ENCODE measurements around the gene PSAT1. TPM values are rescaled to one million over a fixed set of nuclear protein-coding genes. Genes with fewer than 3 reads are reported as not detected.

The PSAT1 gene
- total RNA-seq (2014; rRNA removed; shearing (Covaris generic)) (368 and 376 TPM in 2 replicates), polyA plus RNA-seq (2016; fragmentation: Nextera tagmentation; extraction: Ambion mirVana) (510 and 533 TPM in 2 replicates)

DNA sequence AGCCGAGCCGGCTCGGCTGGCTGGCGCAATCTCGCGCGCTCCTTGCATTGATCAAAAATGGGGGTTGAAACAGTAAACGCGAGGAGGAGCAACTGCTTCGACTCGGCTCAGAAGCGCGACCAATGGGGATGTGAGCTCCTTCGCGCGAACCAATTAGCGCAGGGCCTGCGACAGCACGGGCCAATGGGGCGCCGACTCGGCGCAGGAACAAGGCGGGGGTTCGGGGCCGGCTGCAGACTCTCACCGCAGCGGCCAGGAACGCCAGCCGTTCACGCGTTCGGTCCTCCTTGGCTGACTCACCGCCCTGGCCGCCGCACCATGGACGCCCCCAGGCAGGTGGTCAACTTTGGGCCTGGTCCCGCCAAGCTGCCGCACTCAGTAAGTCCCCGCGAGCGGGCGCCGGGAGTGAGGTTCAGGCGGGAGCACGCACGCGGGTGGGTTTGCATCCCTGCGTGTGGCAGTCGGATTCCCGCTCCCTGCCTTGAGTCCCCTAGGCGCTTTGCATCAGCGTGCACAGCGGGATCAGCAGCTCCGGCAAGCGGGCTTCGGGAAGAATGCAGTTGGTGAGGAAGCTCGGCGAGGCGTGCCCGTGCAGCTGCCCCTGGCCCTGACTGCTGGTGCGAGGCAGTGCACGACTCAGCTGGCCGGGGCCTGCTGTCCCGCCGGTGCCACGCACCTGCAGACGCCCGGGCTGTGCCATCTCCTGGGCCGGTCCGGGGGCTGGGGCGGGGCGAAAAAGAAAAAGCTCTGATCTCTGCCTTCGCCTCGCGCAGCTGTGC, at the start of gene PSAT1:
TSS of gene PSAT1 (plus strand) at position 233 of the 779 bp plus-strand sequence. CDS start at position 319, 86 bp downstream.
- H4K20me1 ChIP-seq (ENCODE audit: insufficient read depth), result 0 out of 2 replicates have a peak, but pooled peaks cover 6% of the 10 kb centered on the region
- H3K36me3 ChIP-seq (ENCODE audit: low read depth), result peaks cover 14% of the 10 kb centered on the region
- in situ Hi-C loops (cut with MboI), result no loop called here
- TF ChIP-seq EZH2phosphoT487 (IDR thresholded peaks at IDR 0.05; ENCODE audit: insufficient read depth, low read depth) (no peak), EZH2 (IDR thresholded peaks at IDR 0.05; ENCODE audit: insufficient read depth, poor library complexity, severe bottlenecking) (no peak)
- no peaks in the 10 kb centered on the region for H3K27me3 ChIP-seq (replicated peaks; ENCODE audit: insufficient read depth)
- peak within 1 kb of the TSS; percentile 95 for H2AFZ ChIP-seq
- no peaks in the 10 kb centered on the region for H3K9me2 ChIP-seq (ENCODE audit: insufficient read depth)
- peak within 1 kb of the TSS; percentile 93 for H3K4me2 ChIP-seq (ENCODE audit: unreplicated experiment)
- peak within 1 kb of the TSS; percentile 88 for H3K9ac ChIP-seq
- no peaks in the 10 kb centered on the region for H3F3A ChIP-seq (ENCODE audit: insufficient read depth)
- WGBS, 2 experiments (ENCODE audit: low coverage in 1 of 2, low lambda C conversion rate in 2 of 2, missing lambda C conversion rate in 2 of 2), result 2 to 3% methylated on average over 36 to 68 of the region's 76 CpGs
- peak within 1 kb of the TSS; percentile 76 for H3K27ac ChIP-seq
- H3K79me2 ChIP-seq (ENCODE audit: insufficient read depth), result peaks cover 50% of the 10 kb centered on the region
- H3K9me3 ChIP-seq (ENCODE audit: low read depth), result no peaks in the 10 kb centered on the region
- peaks cover 10% of the 10 kb centered on the region for H3K4me1 ChIP-seq (ENCODE audit: insufficient read depth)
- H3K4me3 ChIP-seq, result peak within 1 kb of the TSS; percentile 82
- peak; percentile 99 for DNase-seq

DNA sequence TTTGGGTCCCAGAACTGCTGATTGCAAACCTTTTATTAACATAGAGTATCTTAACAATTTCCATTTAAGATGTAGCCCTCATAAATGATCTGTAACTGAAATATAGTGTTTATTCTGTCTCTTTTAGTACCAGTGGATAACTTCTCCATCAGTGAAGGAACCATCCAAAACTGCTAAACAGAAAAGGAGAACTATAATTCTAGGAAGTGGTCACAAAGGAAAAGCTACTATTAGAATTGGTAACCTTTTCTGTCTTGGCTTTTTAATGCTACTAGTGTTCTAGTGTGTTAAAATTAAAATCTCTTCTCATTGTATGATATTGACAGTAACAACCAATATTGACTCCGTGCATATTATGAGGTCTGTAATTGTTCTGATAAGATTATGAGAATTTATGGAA, 48.3 kb upstream of the PSAT1 start:
- H3K9me2 ChIP-seq (ENCODE audit: insufficient read depth), result no peaks in the 10 kb centered on the region
- WGBS, 2 experiments (ENCODE audit: low coverage in 1 of 2, low lambda C conversion rate in 2 of 2, missing lambda C conversion rate in 2 of 2), result 93 to 100% methylated on average over 1 of the region's 1 CpG
- H3K36me3 ChIP-seq (ENCODE audit: low read depth), result 0 out of 2 replicates have a peak, but pooled peaks cover 8% of the 10 kb centered on the region
- in situ Hi-C loops (cut with MboI), result no loop called here
- no peaks in the 10 kb centered on the region for H3K9me3 ChIP-seq (ENCODE audit: low read depth)
- no peak overlapping the region for H3K27ac ChIP-seq
- H3K4me3 ChIP-seq, result no peak overlapping the region
- no peaks in the 10 kb centered on the region for H3K4me1 ChIP-seq (ENCODE audit: insufficient read depth)
- H3F3A ChIP-seq (ENCODE audit: insufficient read depth), result no peaks in the 10 kb centered on the region
- no peak for TF ChIP-seq EZH2phosphoT487 (IDR thresholded peaks at IDR 0.05; ENCODE audit: insufficient read depth, low read depth)
- TF ChIP-seq EZH2 (IDR thresholded peaks at IDR 0.05; ENCODE audit: insufficient read depth, poor library complexity, severe bottlenecking), result no peak
- H3K79me2 ChIP-seq (ENCODE audit: insufficient read depth), result no peaks in the 10 kb centered on the region
- H2AFZ ChIP-seq, result no peak overlapping the region
- no peak overlapping the region for H3K9ac ChIP-seq
- DNase-seq, result no peak
- no peaks in the 10 kb centered on the region for H3K27me3 ChIP-seq (replicated peaks; ENCODE audit: insufficient read depth)
- H4K20me1 ChIP-seq (ENCODE audit: insufficient read depth), result no peaks in the 10 kb centered on the region
- no peak overlapping the region for H3K4me2 ChIP-seq (ENCODE audit: unreplicated experiment)

DNA sequence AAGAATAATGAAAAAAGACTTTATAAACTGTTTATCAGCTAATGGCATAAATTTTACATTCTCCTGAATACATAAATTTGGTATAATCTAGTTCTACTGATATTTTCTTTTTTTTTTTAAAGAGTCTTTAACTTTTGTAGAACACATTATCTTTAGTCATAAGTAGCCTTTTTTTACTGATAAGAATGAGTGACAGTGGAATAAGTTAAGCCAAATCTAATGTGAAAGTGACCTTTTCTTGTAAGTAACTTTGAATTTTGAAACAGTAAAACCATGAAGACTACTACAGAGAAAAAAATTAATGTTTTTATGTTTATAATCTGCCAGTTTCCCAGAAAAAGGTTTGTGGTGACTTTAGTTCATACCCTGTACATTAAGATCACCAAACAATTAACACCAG, 47.4 kb upstream of the PSAT1 start:
- Histone ChIP-seq H3K27ac (no peak overlapping the region), H3K4me2 (ENCODE audit: unreplicated experiment) (no peak overlapping the region), H2AFZ (no peak overlapping the region), H3K4me3 (no peak overlapping the region), H3K36me3 (ENCODE audit: low read depth) (0 out of 2 replicates have a peak, but pooled peaks cover 9% of the 10 kb centered on the region), H3K9ac (no peak overlapping the region), H3K9me3 (ENCODE audit: low read depth) (no peaks in the 10 kb centered on the region), H4K20me1 (ENCODE audit: insufficient read depth) (no peaks in the 10 kb centered on the region), H3K9me2 (ENCODE audit: insufficient read depth) (no peaks in the 10 kb centered on the region), H3K79me2 (ENCODE audit: insufficient read depth) (no peaks in the 10 kb centered on the region), H3K27me3 (replicated peaks; ENCODE audit: insufficient read depth) (no peaks in the 10 kb centered on the region), H3F3A (ENCODE audit: insufficient read depth) (no peaks in the 10 kb centered on the region), H3K4me1 (ENCODE audit: insufficient read depth) (no peaks in the 10 kb centered on the region)
- in situ Hi-C loops (cut with MboI), result no loop called here
- TF ChIP-seq EZH2 (IDR thresholded peaks at IDR 0.05; ENCODE audit: insufficient read depth, poor library complexity, severe bottlenecking), result no peak
- no peak for TF ChIP-seq EZH2phosphoT487 (IDR thresholded peaks at IDR 0.05; ENCODE audit: insufficient read depth, low read depth)
- DNase-seq, result no peak

DNA sequence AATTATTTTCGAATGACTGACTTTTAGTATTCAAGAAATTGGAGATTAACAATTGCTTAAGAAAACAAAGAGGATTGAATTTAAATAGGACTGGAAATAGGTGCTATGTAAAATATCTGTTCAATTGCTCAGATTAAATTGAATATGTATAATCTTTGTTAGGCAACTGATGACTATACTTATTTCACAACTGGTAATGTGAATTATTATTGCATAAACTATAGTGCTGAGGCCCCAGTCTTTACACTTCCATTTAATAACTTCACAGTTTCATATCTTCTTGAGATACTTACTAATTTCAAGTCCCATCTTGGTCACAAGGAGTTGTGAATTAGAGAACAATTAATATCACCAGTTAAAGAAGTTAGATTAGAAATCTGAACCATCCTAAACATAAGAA, 44.3 kb upstream of the PSAT1 start:
- Histone ChIP-seq H4K20me1 (ENCODE audit: insufficient read depth) (no peaks in the 10 kb centered on the region), H3F3A (ENCODE audit: insufficient read depth) (no peaks in the 10 kb centered on the region), H3K36me3 (ENCODE audit: low read depth) (peaks cover 17% of the 10 kb centered on the region; the same call in 1 of the 2 replicates), H3K4me1 (ENCODE audit: insufficient read depth) (no peaks in the 10 kb centered on the region), H3K9me2 (ENCODE audit: insufficient read depth) (no peaks in the 10 kb centered on the region), H3K27me3 (replicated peaks; ENCODE audit: insufficient read depth) (no peaks in the 10 kb centered on the region), H3K79me2 (ENCODE audit: insufficient read depth) (no peaks in the 10 kb centered on the region), H3K4me3 (no peak overlapping the region), H3K9ac (no peak overlapping the region), H3K27ac (no peak overlapping the region), H3K4me2 (ENCODE audit: unreplicated experiment) (no peak overlapping the region), H3K9me3 (ENCODE audit: low read depth) (no peaks in the 10 kb centered on the region), H2AFZ (no peak overlapping the region)
- no peak for TF ChIP-seq EZH2 (IDR thresholded peaks at IDR 0.05; ENCODE audit: insufficient read depth, poor library complexity, severe bottlenecking)
- TF ChIP-seq EZH2phosphoT487 (IDR thresholded peaks at IDR 0.05; ENCODE audit: insufficient read depth, low read depth), result no peak
- no peak for DNase-seq
- in situ Hi-C loops (cut with MboI), result no loop called here
- WGBS, 2 experiments (ENCODE audit: low coverage in 1 of 2, low lambda C conversion rate in 2 of 2, missing lambda C conversion rate in 2 of 2), result 93 to 97% methylated on average over 1 of the region's 1 CpG

All from GM23248 (cell line).